Astrocyte (in vitro differentiated cells and primary cell): ENCODE measurements around the gene TUG1. TPM values are rescaled to one million over a fixed set of nuclear protein-coding genes. Genes with fewer than 3 reads are reported as not detected.

Experiments
- DNase-seq: peaks from one replicate; pipeline ENCODE4 v3.0.0-alpha.2; 2010; ENCODE audit warnings: low read depth
- FAIRE-seq: peaks from 2 replicates; lab custom pipeline; 2011; peaks lifted over from hg19 to GRCh38; lab: Jason Lieb, UNC
- H2AFZ ChIP-seq: 2 replicates; pipeline ENCODE4 v1.6.0; 2012; ENCODE audit warnings: low read depth, low read length, inconsistent platforms
- H3K27ac ChIP-seq: 2 replicates; pipeline ENCODE4 v1.5.1; 2011; ENCODE audit warnings: low read depth, low read length, inconsistent platforms
- H3K27me3 ChIP-seq: 2 replicates; pipeline ENCODE4 v1.6.0; 2011; ENCODE audit warnings: low read length, inconsistent platforms; ENCODE audit not compliant: insufficient read depth
- H3K36me3 ChIP-seq: 2 replicates; pipeline ENCODE4 v1.5.1; 2011; ENCODE audit warnings: low read length, inconsistent platforms; ENCODE audit not compliant: insufficient read depth
- H3K4me1 ChIP-seq: 2 replicates; pipeline ENCODE4 v1.5.1; 2011; ENCODE audit warnings: low read length, inconsistent platforms; ENCODE audit not compliant: insufficient read depth
- H3K4me2 ChIP-seq: 2 replicates; pipeline ENCODE4 v1.6.0; 2012; ENCODE audit warnings: low read length, inconsistent platforms
- H3K4me3 ChIP-seq: 2 replicates; pipeline ENCODE4 v1.5.1; 2011; ENCODE audit warnings: low read depth, mild to moderate bottlenecking, low read length, inconsistent platforms; ENCODE audit not compliant: insufficient read depth
- H3K79me2 ChIP-seq: 2 replicates; pipeline ENCODE4 v1.6.0; 2012; ENCODE audit warnings: mild to moderate bottlenecking, low read length, inconsistent platforms; ENCODE audit not compliant: insufficient read depth
- H3K9ac ChIP-seq: 2 replicates; pipeline ENCODE4 v1.6.0; 2012; ENCODE audit warnings: mild to moderate bottlenecking, low read length, inconsistent platforms
- H3K9me3 ChIP-seq: 2 replicates; pipeline ENCODE4 v1.5.1; 2012; ENCODE audit warnings: low read depth, mild to moderate bottlenecking, low read length, inconsistent platforms; ENCODE audit not compliant: insufficient read depth
- H4K20me1 ChIP-seq: 2 replicates; pipeline ENCODE4 v1.6.0; 2012; ENCODE audit warnings: low read length, inconsistent platforms; ENCODE audit not compliant: insufficient read depth
- H3K27ac Mint-ChIP-seq: one replicate; pipeline ENCODE4 v1.8.0; 2021; ENCODE audit warnings: mild to moderate bottlenecking, mixed read lengths; ENCODE audit not compliant: unreplicated experiment
- H3K27me3 Mint-ChIP-seq: one replicate; pipeline ENCODE4 v1.8.0; 2021; ENCODE audit warnings: low read depth, mixed read lengths; ENCODE audit not compliant: unreplicated experiment
- H3K36me3 Mint-ChIP-seq: one replicate; pipeline ENCODE4 v1.8.0; 2021; ENCODE audit warnings: low read depth, mixed read lengths; ENCODE audit not compliant: unreplicated experiment
- H3K4me1 Mint-ChIP-seq: one replicate; pipeline ENCODE4 v1.8.0; 2021; ENCODE audit warnings: low read depth, mixed read lengths; ENCODE audit not compliant: unreplicated experiment
- H3K4me3 Mint-ChIP-seq: one replicate; pipeline ENCODE4 v1.8.0; 2021; ENCODE audit warnings: mild to moderate bottlenecking, moderate library complexity, mixed read lengths; ENCODE audit not compliant: unreplicated experiment
- H3K9me3 Mint-ChIP-seq: one replicate; pipeline ENCODE4 v1.8.0; 2021; ENCODE audit warnings: mild to moderate bottlenecking, mixed read lengths; ENCODE audit not compliant: unreplicated experiment
- CTCF ChIP-seq: IDR thresholded peaks from 2 replicates; pipeline ENCODE4 v1.5.1; 2011; ENCODE audit warnings: low read depth, mild to moderate bottlenecking, inconsistent platforms, low read length, moderate library complexity; ENCODE audit not compliant: insufficient read depth
- EZH2 ChIP-seq: IDR thresholded peaks from 2 replicates; pipeline ENCODE4 v1.6.1; 2012; ENCODE audit warnings: mild to moderate bottlenecking, low read length, inconsistent platforms; ENCODE audit not compliant: insufficient read depth
- total RNA-seq: library from RNA; stranded (reverse); gene quantifications from 2 replicates; pipeline ENCODE4 v1.2.1, GENCODE V29; 2021

The TUG1 gene
- total RNA-seq, 1 donor from 2014 or later = 107 TPM

GRCh38 chr22:30928401-30928800 is 40.7 kb upstream of the TUG1 start:
- no peaks in the 10 kb centered on the region for H3K4me1 ChIP-seq
- TF ChIP-seq CTCF = no peak
- TF ChIP-seq EZH2 = no peak
- no peaks in the 10 kb centered on the region for H3K9me3 ChIP-seq
- no peak overlapping the region for H3K27ac Mint-ChIP-seq
- DNase-seq (no peak), FAIRE-seq (no peak)
- H2AFZ ChIP-seq = no peak overlapping the region
- peaks cover 12% of the 10 kb centered on the region for H4K20me1 ChIP-seq
- no peaks in the 10 kb centered on the region for H3K9me3 Mint-ChIP-seq
- H3K79me2 ChIP-seq = no peaks in the 10 kb centered on the region
- H3K4me2 ChIP-seq = no peak overlapping the region
- no peaks in the 10 kb centered on the region for H3K27me3 ChIP-seq
- H3K36me3 ChIP-seq = peaks cover 50% of the 10 kb centered on the region
- peaks cover 4% of the 10 kb centered on the region for H3K4me1 Mint-ChIP-seq
- peaks cover 31% of the 10 kb centered on the region for H3K36me3 Mint-ChIP-seq
- no peak overlapping the region for H3K4me3 Mint-ChIP-seq
- no peaks in the 10 kb centered on the region for H3K27me3 Mint-ChIP-seq
- H3K9ac ChIP-seq = no peak overlapping the region
- no peak overlapping the region for H3K4me3 ChIP-seq
- no peak overlapping the region for H3K27ac ChIP-seq

GRCh38 chr22:30930228-30930627 is 38.8 kb upstream of the TUG1 start:
- H3K36me3 ChIP-seq = peaks cover 57% of the 10 kb centered on the region
- H3K9me3 ChIP-seq = no peaks in the 10 kb centered on the region
- no peak overlapping the region for H3K4me2 ChIP-seq
- no peaks in the 10 kb centered on the region for H3K79me2 ChIP-seq
- H3K27me3 Mint-ChIP-seq = no peaks in the 10 kb centered on the region
- no peak overlapping the region for H3K4me3 Mint-ChIP-seq
- no peaks in the 10 kb centered on the region for H3K9me3 Mint-ChIP-seq
- H2AFZ ChIP-seq = no peak overlapping the region
- no peak overlapping the region for H3K27ac Mint-ChIP-seq
- no peak overlapping the region for H3K4me3 ChIP-seq
- TF ChIP-seq CTCF = no peak
- TF ChIP-seq EZH2 = no peak
- H3K4me1 Mint-ChIP-seq = peaks cover 4% of the 10 kb centered on the region
- DNase-seq (no peak), FAIRE-seq (no peak)
- no peak overlapping the region for H3K9ac ChIP-seq
- peaks cover 12% of the 10 kb centered on the region for H4K20me1 ChIP-seq
- H3K4me1 ChIP-seq = no peaks in the 10 kb centered on the region
- H3K27ac ChIP-seq = no peak overlapping the region
- peaks cover 47% of the 10 kb centered on the region for H3K36me3 Mint-ChIP-seq
- H3K27me3 ChIP-seq = no peaks in the 10 kb centered on the region

- Histone ChIP-seq H3K9me3 (no peaks in the 10 kb centered on the region), H2AFZ (no peak overlapping the region), H4K20me1 (peaks cover 12% of the 10 kb centered on the region), H3K36me3 (peaks cover 66% of the 10 kb centered on the region), H3K4me3 (no peak overlapping the region), H3K79me2 (no peaks in the 10 kb centered on the region), H3K9ac (no peak overlapping the region), H3K27me3 (no peaks in the 10 kb centered on the region), H3K4me2 (no peak overlapping the region), H3K27ac (no peak overlapping the region), H3K4me1 (no peaks in the 10 kb centered on the region)
- H3K9me3 Mint-ChIP-seq = no peaks in the 10 kb centered on the region
- H3K36me3 Mint-ChIP-seq = peaks cover 47% of the 10 kb centered on the region
- DNase-seq (no peak), FAIRE-seq (no peak)
- H3K27me3 Mint-ChIP-seq = no peaks in the 10 kb centered on the region
- H3K4me1 Mint-ChIP-seq = peaks cover 4% of the 10 kb centered on the region
- H3K4me3 Mint-ChIP-seq = no peak overlapping the region
- no peak for TF ChIP-seq EZH2
- no peak for TF ChIP-seq CTCF
- H3K27ac Mint-ChIP-seq = no peak overlapping the region
These were observed 37.3 kb upstream of the TUG1 start for GRCh38 chr22:30931541-30932300.
